Upper lobe of right lung (tissue), 1 donor: ENCODE results near the gene RASGRP2. TPM values are rescaled to one million over a fixed set of nuclear protein-coding genes. Genes with fewer than 3 reads are reported as not detected.

ENCODE experiments used
- ATAC-seq: fragments of 200-7000 bp; cut with Tn5 transposase; one replicate; pipeline ENCODE4 v1.9.1; 2020; ENCODE audit warnings: mild to moderate bottlenecking, moderate library complexity
- DNase-seq: peaks from one replicate; pipeline ENCODE4 v3.0.0-alpha.2; 2020
- H3K27ac ChIP-seq: fragments of 200-600 bp; one replicate; pipeline ENCODE4 v1.8.0; 2022
- H3K27me3 ChIP-seq: fragments of 200-600 bp; one replicate; pipeline ENCODE4 v1.8.0; 2022; ENCODE audit warnings: mild to moderate bottlenecking
- H3K36me3 ChIP-seq: fragments of 200-600 bp; one replicate; pipeline ENCODE4 v1.8.0; 2022
- H3K4me1 ChIP-seq: fragments of 200-600 bp; one replicate; pipeline ENCODE4 v1.8.0; 2022
- H3K4me3 ChIP-seq: fragments of 200-600 bp; one replicate; pipeline ENCODE4 v1.8.0; 2022; ENCODE audit warnings: mild to moderate bottlenecking
- H3K9me3 ChIP-seq: fragments of 200-600 bp; one replicate; pipeline ENCODE4 v1.8.0; 2022
- intact Hi-C: fragments of 100-400 bp; cut with DNase I; formaldehyde crosslinking; loops from one replicate; pipeline ENCODE4 v1.11.0; 2022
- total RNA-seq: library from RNA; stranded (reverse); fragmentation: NEBNext Ultra II Directional; extraction: Animal tissue kit (Norgen Biotek cat#: 25700); gene quantifications from one replicate; pipeline ENCODE4 v1.2.1, GENCODE V29; 2021
- TF ChIP-seq, protein P1 (sequence below): fragments of 200-600 bp; IDR thresholded peaks from one replicate; pipeline ENCODE4 v1.8.0; 2022; ENCODE audit warnings: antibody characterized with exemption
- donor health status: DM: no; HTN: yes; CAD: no; lungs with severe emphysema.

Gene RASGRP2
- total RNA-seq, 1 donor from 2014 or later: 27.6 TPM

GRCh38 chr11:64742889-64743590 lies 902 bp downstream of the RASGRP2 start:
- TF ChIP-seq, protein P1, sequence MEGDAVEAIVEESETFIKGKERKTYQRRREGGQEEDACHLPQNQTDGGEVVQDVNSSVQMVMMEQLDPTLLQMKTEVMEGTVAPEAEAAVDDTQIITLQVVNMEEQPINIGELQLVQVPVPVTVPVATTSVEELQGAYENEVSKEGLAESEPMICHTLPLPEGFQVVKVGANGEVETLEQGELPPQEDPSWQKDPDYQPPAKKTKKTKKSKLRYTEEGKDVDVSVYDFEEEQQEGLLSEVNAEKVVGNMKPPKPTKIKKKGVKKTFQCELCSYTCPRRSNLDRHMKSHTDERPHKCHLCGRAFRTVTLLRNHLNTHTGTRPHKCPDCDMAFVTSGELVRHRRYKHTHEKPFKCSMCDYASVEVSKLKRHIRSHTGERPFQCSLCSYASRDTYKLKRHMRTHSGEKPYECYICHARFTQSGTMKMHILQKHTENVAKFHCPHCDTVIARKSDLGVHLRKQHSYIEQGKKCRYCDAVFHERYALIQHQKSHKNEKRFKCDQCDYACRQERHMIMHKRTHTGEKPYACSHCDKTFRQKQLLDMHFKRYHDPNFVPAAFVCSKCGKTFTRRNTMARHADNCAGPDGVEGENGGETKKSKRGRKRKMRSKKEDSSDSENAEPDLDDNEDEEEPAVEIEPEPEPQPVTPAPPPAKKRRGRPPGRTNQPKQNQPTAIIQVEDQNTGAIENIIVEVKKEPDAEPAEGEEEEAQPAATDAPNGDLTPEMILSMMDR: peak; percentile 88
- Histone ChIP-seq H3K9me3 (no peaks in the 10 kb centered on the region), H3K27ac (peak overlapping the region; percentile 82), H3K4me3 (peak overlapping the region; percentile 60), H3K4me1 (peaks cover 35% of the 10 kb centered on the region), H3K36me3 (peaks cover 2% of the 10 kb centered on the region), H3K27me3 (no peaks in the 10 kb centered on the region)
- intact Hi-C loops: no loop called here
- ATAC-seq (peak; percentile 79), DNase-seq (peak; percentile 92)

DNA sequence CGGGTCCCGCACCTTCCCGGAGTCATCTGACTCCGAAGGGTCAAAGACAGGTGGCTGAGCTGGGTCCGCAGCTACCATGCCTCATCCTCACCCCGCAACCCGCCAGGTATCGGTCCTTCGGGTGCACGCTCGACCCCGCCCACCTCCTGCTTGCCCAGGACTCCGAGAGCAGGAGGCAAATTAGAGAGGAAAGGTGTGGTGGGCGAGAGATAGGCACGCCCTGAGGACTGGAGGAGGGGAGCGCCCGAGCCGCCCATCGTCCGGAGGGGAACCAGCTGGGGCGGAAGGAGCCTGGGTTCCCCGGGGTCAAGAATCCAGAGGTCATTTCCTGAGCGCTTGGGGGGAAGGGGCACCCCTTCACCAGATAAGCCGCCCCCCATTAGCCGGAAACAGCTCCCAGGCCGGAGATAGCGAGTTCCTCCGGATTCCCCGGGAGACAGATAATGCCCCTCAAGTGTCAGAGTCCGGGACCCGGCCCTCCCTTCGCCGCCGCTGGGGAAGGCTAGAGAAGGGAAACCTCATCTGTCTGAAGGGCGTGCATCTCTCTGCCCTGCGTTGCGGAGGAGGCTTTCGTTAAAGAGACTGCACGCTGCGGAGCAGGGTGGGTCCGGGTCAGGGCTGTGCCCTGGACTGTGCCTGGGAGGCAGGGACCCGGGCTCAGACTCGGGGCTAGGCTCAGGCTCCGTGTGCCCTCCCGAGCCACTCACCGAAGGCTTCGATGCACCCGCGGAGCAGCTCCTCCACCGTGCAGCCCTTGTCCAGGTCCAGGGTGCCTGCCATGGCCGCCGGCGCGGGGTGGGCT lies 1.7 kb downstream of the RASGRP2 start:
- peak; percentile 2 for ATAC-seq
- Histone ChIP-seq H3K27me3 (no peaks in the 10 kb centered on the region), H3K9me3 (no peaks in the 10 kb centered on the region), H3K4me3 (peak overlapping the region; percentile 60), H3K36me3 (peaks cover 6% of the 10 kb centered on the region), H3K4me1 (peaks cover 35% of the 10 kb centered on the region), H3K27ac (peak overlapping the region; percentile 82)
- DNase-seq: no peak
- TF ChIP-seq, protein P1: no peak
- intact Hi-C loops: no loop called here

- intact Hi-C loops: no loop called here
- DNase-seq: no peak
- Histone ChIP-seq H3K4me3 (peak overlapping the region; percentile 60), H3K9me3 (no peaks in the 10 kb centered on the region), H3K4me1 (peaks cover 35% of the 10 kb centered on the region), H3K27me3 (no peaks in the 10 kb centered on the region), H3K36me3 (peaks cover 6% of the 10 kb centered on the region), H3K27ac (no peak overlapping the region)
- TF ChIP-seq, protein P1: no peak
- no peak for ATAC-seq
These were observed 2.4 kb downstream of the RASGRP2 start for GRCh38 chr11:64741375-64742086.

DNA sequence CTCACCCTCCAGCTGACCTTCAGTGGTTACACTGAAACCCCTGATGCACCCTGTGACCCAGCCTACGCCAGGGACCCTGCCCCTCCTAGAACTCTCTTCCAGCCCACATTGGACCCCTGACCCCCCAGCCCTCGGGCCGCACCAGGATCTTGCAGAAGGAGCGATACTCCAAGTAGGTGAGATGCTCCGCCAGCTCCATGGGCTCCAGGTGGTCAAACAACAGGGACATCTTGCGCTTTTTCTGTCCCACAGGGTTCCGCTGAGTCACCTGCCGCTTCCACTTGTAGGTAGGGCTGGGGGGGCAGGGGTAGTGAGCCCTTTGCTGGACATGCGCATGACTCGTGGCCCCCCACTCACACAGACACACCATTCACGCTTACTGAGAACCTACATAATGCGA lies 4.1 kb downstream of the RASGRP2 start:
- Histone ChIP-seq H3K36me3 (peaks cover 6% of the 10 kb centered on the region), H3K4me3 (no peak overlapping the region), H3K27ac (no peak overlapping the region), H3K4me1 (peaks cover 26% of the 10 kb centered on the region), H3K27me3 (no peaks in the 10 kb centered on the region), H3K9me3 (no peaks in the 10 kb centered on the region)
- no peak for DNase-seq
- TF ChIP-seq, protein P1: no peak
- ATAC-seq: no peak
- intact Hi-C loops: no loop called here

DNA sequence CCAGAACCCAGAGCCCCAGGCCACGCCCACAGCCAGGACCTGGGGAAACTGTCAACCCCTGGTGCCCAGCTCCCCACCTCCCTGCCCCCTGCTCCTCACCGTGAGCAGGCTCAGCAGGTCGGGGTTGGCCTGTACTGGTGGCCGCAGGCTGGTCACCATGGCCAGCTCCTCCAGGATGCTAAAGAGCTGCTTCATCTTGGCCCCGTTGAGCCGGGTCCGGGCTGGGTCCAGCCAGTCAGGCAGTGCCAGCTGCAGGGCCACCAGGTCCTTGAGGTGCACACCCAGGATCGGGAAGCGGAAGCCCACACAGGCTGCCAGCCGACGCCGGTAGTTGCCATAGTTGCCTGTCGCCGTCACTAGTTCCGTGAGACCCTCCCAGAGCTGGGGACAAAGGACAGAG lies 7.3 kb downstream of the RASGRP2 start:
- Histone ChIP-seq H3K36me3 (peaks cover 6% of the 10 kb centered on the region), H3K4me1 (peaks cover under 1% of the 10 kb centered on the region), H3K4me3 (no peak overlapping the region), H3K9me3 (no peaks in the 10 kb centered on the region), H3K27ac (no peak overlapping the region), H3K27me3 (no peaks in the 10 kb centered on the region)
- DNase-seq (no peak), ATAC-seq (no peak)
- TF ChIP-seq, protein P1: no peak
- intact Hi-C loops: no loop called here
